Measurements from ENCODE around the gene MYO16.

MYO16 gene

GRCh38 chr13:109000207-109000606, 370.8 kb downstream of the MYO16 start:
- Histone ChIP-seq H3K27ac (ENCODE audit: low read length) (no peak overlapping the region), H3K9ac (ENCODE audit: low read length in 2 of 2) (no peak overlapping the region), H3K4me3 (ENCODE audit: low read length in 2 of 2) (no peak overlapping the region), H3K36me3 (ENCODE audit: control insufficient read depth in 2 of 2, insufficient read depth in 2 of 2, low read length in 2 of 2) (no peaks in the 10 kb centered on the region), H3K9me3 (ENCODE audit: control insufficient read depth in 2 of 2, low read length in 2 of 2) (no peaks in the 10 kb centered on the region), H3K27me3 (ENCODE audit: control insufficient read depth in 1 of 2, insufficient read depth in 2 of 2, low read length in 2 of 2) (no peaks in the 10 kb centered on the region), H3K4me1 (ENCODE audit: control insufficient read depth, insufficient read depth, low read length) (no peaks in the 10 kb centered on the region)

GRCh38 chr13:109002934-109003333, 373.5 kb downstream of the MYO16 start:
- Histone ChIP-seq H3K27ac (ENCODE audit: low read length) (no peak overlapping the region), H3K9ac (ENCODE audit: low read length in 2 of 2) (no peak overlapping the region), H3K4me3 (ENCODE audit: low read length in 2 of 2) (no peak overlapping the region), H3K36me3 (ENCODE audit: control insufficient read depth in 2 of 2, insufficient read depth in 2 of 2, low read length in 2 of 2) (no peaks in the 10 kb centered on the region), H3K27me3 (ENCODE audit: control insufficient read depth in 1 of 2, insufficient read depth in 2 of 2, low read length in 2 of 2) (no peaks in the 10 kb centered on the region), H3K9me3 (ENCODE audit: control insufficient read depth in 2 of 2, low read length in 2 of 2) (no peaks in the 10 kb centered on the region), H3K4me1 (ENCODE audit: control insufficient read depth, insufficient read depth, low read length) (no peaks in the 10 kb centered on the region)

- H3K27ac ChIP-seq (ENCODE audit: low read length): no peak overlapping the region
- H3K27me3 ChIP-seq (ENCODE audit: control insufficient read depth in 1 of 2, insufficient read depth in 2 of 2, low read length in 2 of 2): no peaks in the 10 kb centered on the region
- H3K4me1 ChIP-seq (ENCODE audit: control insufficient read depth, insufficient read depth, low read length): no peaks in the 10 kb centered on the region
- no peaks in the 10 kb centered on the region for H3K36me3 ChIP-seq (ENCODE audit: control insufficient read depth in 2 of 2, insufficient read depth in 2 of 2, low read length in 2 of 2)
- H3K4me3 ChIP-seq (ENCODE audit: low read length in 2 of 2): no peak overlapping the region
- H3K9me3 ChIP-seq (ENCODE audit: control insufficient read depth in 2 of 2, low read length in 2 of 2): no peaks in the 10 kb centered on the region
- H3K9ac ChIP-seq (ENCODE audit: low read length in 2 of 2): no peak overlapping the region
These were observed 378.5 kb downstream of the MYO16 start for GRCh38 chr13:109007946-109008345.

- no peak overlapping the region for H3K9ac ChIP-seq (ENCODE audit: low read length in 2 of 2)
- H3K36me3 ChIP-seq (ENCODE audit: control insufficient read depth in 2 of 2, insufficient read depth in 2 of 2, low read length in 2 of 2): no peaks in the 10 kb centered on the region
- H3K27me3 ChIP-seq (ENCODE audit: control insufficient read depth in 1 of 2, insufficient read depth in 2 of 2, low read length in 2 of 2): no peaks in the 10 kb centered on the region
- no peaks in the 10 kb centered on the region for H3K9me3 ChIP-seq (ENCODE audit: control insufficient read depth in 2 of 2, low read length in 2 of 2)
- no peak overlapping the region for H3K27ac ChIP-seq (ENCODE audit: low read length)
- no peak overlapping the region for H3K4me3 ChIP-seq (ENCODE audit: low read length in 2 of 2)
- no peaks in the 10 kb centered on the region for H3K4me1 ChIP-seq (ENCODE audit: control insufficient read depth, insufficient read depth, low read length)
These were observed 380.3 kb downstream of the MYO16 start for GRCh38 chr13:109009756-109010155.

GRCh38 chr13:109010912-109011311, 381.5 kb downstream of the MYO16 start:
- H3K4me1 ChIP-seq (ENCODE audit: control insufficient read depth, insufficient read depth, low read length): no peaks in the 10 kb centered on the region
- H3K36me3 ChIP-seq (ENCODE audit: control insufficient read depth in 2 of 2, insufficient read depth in 2 of 2, low read length in 2 of 2): no peaks in the 10 kb centered on the region
- no peak overlapping the region for H3K9ac ChIP-seq (ENCODE audit: low read length in 2 of 2)
- H3K4me3 ChIP-seq (ENCODE audit: low read length in 2 of 2): no peak overlapping the region
- H3K27me3 ChIP-seq (ENCODE audit: control insufficient read depth in 1 of 2, insufficient read depth in 2 of 2, low read length in 2 of 2): no peaks in the 10 kb centered on the region
- H3K27ac ChIP-seq (ENCODE audit: low read length): no peak overlapping the region
- no peaks in the 10 kb centered on the region for H3K9me3 ChIP-seq (ENCODE audit: control insufficient read depth in 2 of 2, low read length in 2 of 2)

GRCh38 chr13:109012115-109012514, 382.7 kb downstream of the MYO16 start:
- Histone ChIP-seq H3K4me1 (ENCODE audit: control insufficient read depth, insufficient read depth, low read length) (no peaks in the 10 kb centered on the region), H3K27ac (ENCODE audit: low read length) (no peak overlapping the region), H3K9ac (ENCODE audit: low read length in 2 of 2) (no peak overlapping the region), H3K4me3 (ENCODE audit: low read length in 2 of 2) (no peak overlapping the region), H3K36me3 (ENCODE audit: control insufficient read depth in 2 of 2, insufficient read depth in 2 of 2, low read length in 2 of 2) (no peaks in the 10 kb centered on the region), H3K27me3 (ENCODE audit: control insufficient read depth in 1 of 2, insufficient read depth in 2 of 2, low read length in 2 of 2) (no peaks in the 10 kb centered on the region), H3K9me3 (ENCODE audit: control insufficient read depth in 2 of 2, low read length in 2 of 2) (no peaks in the 10 kb centered on the region)

GRCh38 chr13:109021558-109021957, 392.1 kb downstream of the MYO16 start:
- Histone ChIP-seq H3K27ac (ENCODE audit: low read length) (no peak overlapping the region), H3K4me1 (ENCODE audit: control insufficient read depth, insufficient read depth, low read length) (no peaks in the 10 kb centered on the region), H3K4me3 (ENCODE audit: low read length in 2 of 2) (no peak overlapping the region), H3K27me3 (ENCODE audit: control insufficient read depth in 1 of 2, insufficient read depth in 2 of 2, low read length in 2 of 2) (no peaks in the 10 kb centered on the region), H3K36me3 (ENCODE audit: control insufficient read depth in 2 of 2, insufficient read depth in 2 of 2, low read length in 2 of 2) (no peaks in the 10 kb centered on the region), H3K9me3 (ENCODE audit: control insufficient read depth in 2 of 2, low read length in 2 of 2) (no peaks in the 10 kb centered on the region), H3K9ac (ENCODE audit: low read length in 2 of 2) (no peak overlapping the region)

GRCh38 chr13:109024611-109025010, 395.2 kb downstream of the MYO16 start:
- no peak overlapping the region for H3K27ac ChIP-seq (ENCODE audit: low read length)
- H3K27me3 ChIP-seq (ENCODE audit: control insufficient read depth in 1 of 2, insufficient read depth in 2 of 2, low read length in 2 of 2): no peaks in the 10 kb centered on the region
- H3K4me1 ChIP-seq (ENCODE audit: control insufficient read depth, insufficient read depth, low read length): no peaks in the 10 kb centered on the region
- no peak overlapping the region for H3K9ac ChIP-seq (ENCODE audit: low read length in 2 of 2)
- H3K9me3 ChIP-seq (ENCODE audit: control insufficient read depth in 2 of 2, low read length in 2 of 2): no peaks in the 10 kb centered on the region
- no peak overlapping the region for H3K4me3 ChIP-seq (ENCODE audit: low read length in 2 of 2)
- no peaks in the 10 kb centered on the region for H3K36me3 ChIP-seq (ENCODE audit: control insufficient read depth in 2 of 2, insufficient read depth in 2 of 2, low read length in 2 of 2)

GRCh38 chr13:109026266-109026665, 396.9 kb downstream of the MYO16 start:
- Histone ChIP-seq H3K27ac (ENCODE audit: low read length) (no peak overlapping the region), H3K36me3 (ENCODE audit: control insufficient read depth in 2 of 2, insufficient read depth in 2 of 2, low read length in 2 of 2) (no peaks in the 10 kb centered on the region), H3K9me3 (ENCODE audit: control insufficient read depth in 2 of 2, low read length in 2 of 2) (no peaks in the 10 kb centered on the region), H3K4me3 (ENCODE audit: low read length in 2 of 2) (no peak overlapping the region), H3K9ac (ENCODE audit: low read length in 2 of 2) (no peak overlapping the region), H3K27me3 (ENCODE audit: control insufficient read depth in 1 of 2, insufficient read depth in 2 of 2, low read length in 2 of 2) (no peaks in the 10 kb centered on the region), H3K4me1 (ENCODE audit: control insufficient read depth, insufficient read depth, low read length) (no peaks in the 10 kb centered on the region)

- Histone ChIP-seq H3K9me3 (ENCODE audit: control insufficient read depth in 2 of 2, low read length in 2 of 2) (no peaks in the 10 kb centered on the region), H3K27ac (ENCODE audit: low read length) (no peak overlapping the region), H3K36me3 (ENCODE audit: control insufficient read depth in 2 of 2, insufficient read depth in 2 of 2, low read length in 2 of 2) (no peaks in the 10 kb centered on the region), H3K9ac (ENCODE audit: low read length in 2 of 2) (no peak overlapping the region), H3K27me3 (ENCODE audit: control insufficient read depth in 1 of 2, insufficient read depth in 2 of 2, low read length in 2 of 2) (no peaks in the 10 kb centered on the region), H3K4me3 (ENCODE audit: low read length in 2 of 2) (no peak overlapping the region), H3K4me1 (ENCODE audit: control insufficient read depth, insufficient read depth, low read length) (no peaks in the 10 kb centered on the region)
These were observed 399.2 kb downstream of the MYO16 start for GRCh38 chr13:109028624-109029023.

- Histone ChIP-seq H3K27ac (ENCODE audit: low read length) (no peak overlapping the region), H3K36me3 (ENCODE audit: control insufficient read depth in 2 of 2, insufficient read depth in 2 of 2, low read length in 2 of 2) (no peaks in the 10 kb centered on the region), H3K9me3 (ENCODE audit: control insufficient read depth in 2 of 2, low read length in 2 of 2) (no peaks in the 10 kb centered on the region), H3K4me3 (ENCODE audit: low read length in 2 of 2) (no peak overlapping the region), H3K9ac (ENCODE audit: low read length in 2 of 2) (no peak overlapping the region), H3K4me1 (ENCODE audit: control insufficient read depth, insufficient read depth, low read length) (no peaks in the 10 kb centered on the region), H3K27me3 (ENCODE audit: control insufficient read depth in 1 of 2, insufficient read depth in 2 of 2, low read length in 2 of 2) (no peaks in the 10 kb centered on the region)
These were observed 403.7 kb downstream of the MYO16 start for GRCh38 chr13:109033090-109033489.
